Measurements from ENCODE around the gene HNRNPA2B1. TPM values are rescaled to one million over a fixed set of nuclear protein-coding genes. Genes with fewer than 3 reads are reported as not detected.

The HNRNPA2B1 gene
- total RNA-seq, 1 experiment from 2014 or later = 1,137 TPM

- H2BK20ac ChIP-seq (ENCODE audit: low read depth, low read length, poor library complexity, severe bottlenecking) = no peak overlapping the region
- no peak overlapping the region for H2AFZ ChIP-seq (ENCODE audit: low read length)
- Mint-ChIP-seq H3K27me3 (ENCODE audit: low read depth) (peaks cover 9% of the 10 kb centered on the region), H3K4me1 (peaks cover 21 to 38% of the 10 kb centered on the region in 2 experiments), H3K9me3 (peaks cover 17 to 19% of the 10 kb centered on the region in 2 experiments), H3K27ac (peak overlapping the region; percentile 96 to 99 (median 97)), H3K36me3 (ENCODE audit: insufficient read depth in 1 of 3, low read depth in 3 of 3) (peaks cover 65 to 81% (median 73%) of the 10 kb centered on the region in 3 experiments), H3K4me3 (peak overlapping the region; percentile 89 to 95)
- H3K23me2 ChIP-seq (ENCODE audit: insufficient read length, low read depth, low read length, poor library complexity, severe bottlenecking) = peaks cover 6% of the 10 kb centered on the region
- H3K4me1 ChIP-seq (ENCODE audit: insufficient read depth, low read length) = no peaks in the 10 kb centered on the region
- peaks cover 65% of the 10 kb centered on the region for H3K79me2 ChIP-seq (ENCODE audit: insufficient read depth, low read length)
- peak overlapping the region; percentile 75 for H3K27ac ChIP-seq (ENCODE audit: insufficient read length, low read depth, low read length)
- no peaks in the 10 kb centered on the region for H4K20me1 ChIP-seq (ENCODE audit: control insufficient read depth, insufficient read depth, insufficient read length)
- no peaks in the 10 kb centered on the region for H3K27me3 ChIP-seq (ENCODE audit: insufficient read depth, low read length)
- no peak overlapping the region for H4K5ac ChIP-seq (ENCODE audit: insufficient read length, low read depth, low read length)
- no peak overlapping the region for H3K56ac ChIP-seq (ENCODE audit: insufficient read length, low read depth, low read length)
- DNase-seq = no peak
- H2BK15ac ChIP-seq (ENCODE audit: low read depth, low read length) = no peak overlapping the region
- H3K9ac ChIP-seq (ENCODE audit: extremely low read depth, insufficient read length, low read length) = peak overlapping the region; percentile 90
- no peak for TF ChIP-seq CTCF (conservative IDR thresholded peaks at IDR 0.05)
- no peak overlapping the region for H3T11ph ChIP-seq (ENCODE audit: low read length)
- no peak overlapping the region for H4K8ac ChIP-seq (replicated peaks; ENCODE audit: insufficient read length, low read depth, low read length)
- peak overlapping the region; percentile 92 for H3K4me2 ChIP-seq (ENCODE audit: insufficient read depth, insufficient read length, low read length)
- H3K79me1 ChIP-seq (ENCODE audit: insufficient read depth, low read depth, low read length, poor library complexity, severe bottlenecking) = no peaks in the 10 kb centered on the region
- H2BK120ac ChIP-seq (ENCODE audit: low read depth, low read length, poor library complexity, severe bottlenecking) = peak overlapping the region; percentile 91
- H2AK5ac ChIP-seq (ENCODE audit: insufficient read length, low read length) = no peak overlapping the region
- no peaks in the 10 kb centered on the region for H3K9me3 ChIP-seq (ENCODE audit: control insufficient read depth, low read depth, low read length)
- no peak overlapping the region for H2BK5ac ChIP-seq (ENCODE audit: insufficient read length, low read length)
- WGBS (ENCODE audit: extremely low coverage, insufficient read length, low lambda C conversion rate) = no CpG with 5 or more reads among the region's 68 CpGs
- H4K91ac ChIP-seq (ENCODE audit: insufficient read length, low read depth, low read length) = no peak overlapping the region
- H3K23ac ChIP-seq (ENCODE audit: insufficient read length, low read depth, low read length) = no peak overlapping the region
- H3K4ac ChIP-seq (ENCODE audit: low read depth, low read length) = peak overlapping the region; percentile 56; the same call in 1 of the 2 replicates
- peak overlapping the region; percentile 96 for H3K14ac ChIP-seq (ENCODE audit: insufficient read depth, low read length)
- H3K18ac ChIP-seq (ENCODE audit: insufficient read length, low read depth, low read length) = peak overlapping the region; percentile 79
- H2BK12ac ChIP-seq (ENCODE audit: insufficient read length, low read depth, low read length) = no peak overlapping the region
Observed at GRCh38 chr7:26202019-26202990, 1.8 kb upstream of the HNRNPA2B1 start.
